DOHH2 (cell line): ENCODE measurements around the gene CD164.

Experiments
- EZH2phosphoT487 ChIP-seq: fragments of 200-600 bp; sonication (generic); IDR thresholded peaks from 2 replicates; pipeline ENCODE4 v1.6.1; 2017; ENCODE audit warnings: borderline replicate concordance, mild to moderate bottlenecking, antibody characterized with exemption, low read length, moderate library complexity, mixed read lengths
- TF ChIP-seq, protein P1 (sequence below): fragments of 200-600 bp; sonication (generic); IDR thresholded peaks from one replicate; pipeline ENCODE4 v1.5.1; 2014; ENCODE audit warnings: antibody characterized with exemption, mild to moderate bottlenecking, low read depth, low read length; ENCODE audit not compliant: poor library complexity, severe bottlenecking

GRCh38 chr6:109343518-109343917 lies 38.7 kb downstream of the CD164 start:
- TF ChIP-seq, protein P1, sequence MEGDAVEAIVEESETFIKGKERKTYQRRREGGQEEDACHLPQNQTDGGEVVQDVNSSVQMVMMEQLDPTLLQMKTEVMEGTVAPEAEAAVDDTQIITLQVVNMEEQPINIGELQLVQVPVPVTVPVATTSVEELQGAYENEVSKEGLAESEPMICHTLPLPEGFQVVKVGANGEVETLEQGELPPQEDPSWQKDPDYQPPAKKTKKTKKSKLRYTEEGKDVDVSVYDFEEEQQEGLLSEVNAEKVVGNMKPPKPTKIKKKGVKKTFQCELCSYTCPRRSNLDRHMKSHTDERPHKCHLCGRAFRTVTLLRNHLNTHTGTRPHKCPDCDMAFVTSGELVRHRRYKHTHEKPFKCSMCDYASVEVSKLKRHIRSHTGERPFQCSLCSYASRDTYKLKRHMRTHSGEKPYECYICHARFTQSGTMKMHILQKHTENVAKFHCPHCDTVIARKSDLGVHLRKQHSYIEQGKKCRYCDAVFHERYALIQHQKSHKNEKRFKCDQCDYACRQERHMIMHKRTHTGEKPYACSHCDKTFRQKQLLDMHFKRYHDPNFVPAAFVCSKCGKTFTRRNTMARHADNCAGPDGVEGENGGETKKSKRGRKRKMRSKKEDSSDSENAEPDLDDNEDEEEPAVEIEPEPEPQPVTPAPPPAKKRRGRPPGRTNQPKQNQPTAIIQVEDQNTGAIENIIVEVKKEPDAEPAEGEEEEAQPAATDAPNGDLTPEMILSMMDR: no peak
- TF ChIP-seq EZH2phosphoT487: no peak
